HG02852 (cell line): ENCODE measurements around the gene SOX2.

Source experiments
- ATAC-seq: cut with Tn5 transposase; IDR thresholded peaks from one replicate; pipeline ENCODE4 v1.9.1; 2021; ENCODE audit warnings: mild to moderate bottlenecking, moderate library complexity; ENCODE audit not compliant: unreplicated experiment

The SOX2 gene

GRCh38 chr3:181711325-181712135 lies at the start of gene SOX2:
SOX2 (plus strand) TSS chr3:181711925; CDS start chr3:181712361, 436 bp downstream.
- ATAC-seq, result no peak

- ATAC-seq, result no peak
Observed at GRCh38 chr3:181683563-181683962, 28.2 kb upstream of the SOX2 start.

GRCh38 chr3:181687190-181687589 lies 24.5 kb upstream of the SOX2 start:
- ATAC-seq, result no peak

GRCh38 chr3:181687731-181688130 lies 24.0 kb upstream of the SOX2 start:
- no peak for ATAC-seq

GRCh38 chr3:181689546-181689945 lies 22.2 kb upstream of the SOX2 start:
- ATAC-seq, result no peak

- no peak for ATAC-seq
Observed at GRCh38 chr3:181690769-181691168, 21.0 kb upstream of the SOX2 start.

GRCh38 chr3:181691901-181692300 lies 19.8 kb upstream of the SOX2 start:
- no peak for ATAC-seq

- no peak for ATAC-seq
Observed at GRCh38 chr3:181692311-181693145, 19.2 kb upstream of the SOX2 start.

GRCh38 chr3:181693280-181693679 lies 18.4 kb upstream of the SOX2 start:
- no peak for ATAC-seq

GRCh38 chr3:181694805-181695660 lies 16.7 kb upstream of the SOX2 start:
- ATAC-seq, result no peak

GRCh38 chr3:181695661-181696491 lies 15.8 kb upstream of the SOX2 start:
- no peak for ATAC-seq

GRCh38 chr3:181696626-181697230 lies 15.0 kb upstream of the SOX2 start:
- no peak for ATAC-seq

GRCh38 chr3:181698263-181698954 lies 13.3 kb upstream of the SOX2 start:
- ATAC-seq, result no peak

- ATAC-seq, result no peak
Observed at GRCh38 chr3:181699171-181699903, 12.4 kb upstream of the SOX2 start.

- peak; percentile 72 for ATAC-seq
Observed at GRCh38 chr3:181700168-181701087, 11.3 kb upstream of the SOX2 start.

- ATAC-seq, result no peak
Observed at GRCh38 chr3:181701096-181701495, 10.6 kb upstream of the SOX2 start.

GRCh38 chr3:181703601-181704420 lies 7.9 kb upstream of the SOX2 start:
- no peak for ATAC-seq
